HG02885 (cell line): Measurements from ENCODE around the gene MYRIP.
"Not testable (repeated sequence)": the region's sequence is repeated elsewhere in the genome, so short reads cannot be mapped to it uniquely, and the experiment has no call there.

Experiments
- ATAC-seq: cut with Tn5 transposase; IDR thresholded peaks from one replicate; pipeline ENCODE4 v1.9.1; 2021; ENCODE audit warnings: mild to moderate bottlenecking; ENCODE audit not compliant: unreplicated experiment, poor library complexity

Gene MYRIP

GRCh38 chr3:40109641-40110490 is 300.5 kb downstream of the MYRIP start:
- no peak for ATAC-seq

- no peak for ATAC-seq
Measured at GRCh38 chr3:40116478-40117177, 307.2 kb downstream of the MYRIP start.

- ATAC-seq, result no peak
Measured at GRCh38 chr3:40118091-40118490, 308.7 kb downstream of the MYRIP start.

- ATAC-seq, result no peak
Measured at GRCh38 chr3:40120067-40120692, 310.8 kb downstream of the MYRIP start.

DNA sequence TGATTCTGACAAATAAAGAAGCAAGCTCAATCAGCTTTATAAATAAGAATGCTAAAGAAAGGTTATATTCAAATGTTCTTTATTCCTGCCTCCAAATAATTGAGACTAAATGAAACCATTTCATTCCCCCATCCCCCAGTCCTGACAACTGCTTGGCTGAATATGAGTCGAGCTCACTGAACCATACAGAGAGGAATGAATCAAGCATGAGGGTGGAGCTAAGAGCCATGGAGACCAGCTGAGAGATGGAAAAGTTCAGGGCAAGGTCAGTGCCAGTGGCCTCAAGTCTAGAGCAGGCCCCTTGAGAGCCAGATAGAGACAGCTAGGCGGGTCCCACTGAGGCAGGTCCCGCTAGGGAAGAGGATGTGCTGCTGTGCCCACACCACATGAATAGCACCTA is 311.4 kb downstream of the MYRIP start:
- no peak for ATAC-seq

DNA sequence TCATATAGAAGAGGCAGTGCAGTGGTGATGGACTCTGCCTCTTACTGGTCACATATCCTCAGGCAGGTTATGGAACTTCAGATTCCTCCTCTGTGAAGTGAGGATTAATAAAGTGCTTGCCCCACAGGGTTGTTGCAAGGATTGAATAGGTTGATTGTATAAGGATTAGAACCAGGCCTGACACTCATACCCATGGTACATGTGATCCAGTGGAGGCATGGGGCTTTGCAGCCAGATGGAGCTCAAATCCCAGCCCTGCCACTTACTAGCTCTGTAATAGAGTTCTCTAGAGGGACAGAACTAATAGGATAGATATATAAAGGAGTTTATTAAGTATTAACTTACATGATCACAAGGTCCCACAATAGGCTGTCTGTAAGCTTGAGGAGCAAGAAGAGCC is 315.5 kb downstream of the MYRIP start:
- ATAC-seq, result no peak

- ATAC-seq, result no peak
Measured at GRCh38 chr3:40128166-40128565, 318.8 kb downstream of the MYRIP start.

DNA sequence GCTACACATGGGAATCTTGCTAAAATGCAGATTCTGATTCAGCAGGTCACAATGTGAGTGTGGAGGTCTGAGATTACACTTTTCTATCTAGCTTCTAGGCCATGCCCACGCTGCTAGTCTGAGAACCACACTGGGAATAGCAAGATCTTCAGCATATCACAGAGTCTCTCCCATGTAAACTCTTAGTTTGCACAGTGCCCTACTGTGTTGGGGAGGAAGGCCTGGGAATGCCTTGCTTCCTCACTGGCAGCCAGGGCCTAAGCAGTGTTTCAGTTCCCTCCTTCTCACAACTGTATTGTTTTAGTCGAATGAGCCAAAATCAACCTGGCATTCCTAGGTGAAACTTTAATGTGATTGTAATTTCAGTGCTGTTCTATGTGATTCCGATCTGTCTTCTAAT is 320.1 kb downstream of the MYRIP start:
- ATAC-seq, result no peak

GRCh38 chr3:40129981-40130380 is 320.6 kb downstream of the MYRIP start:
- ATAC-seq, result no peak

- ATAC-seq, result no peak
Measured at GRCh38 chr3:40130721-40131120, 321.3 kb downstream of the MYRIP start.

GRCh38 chr3:40133886-40134575 is 324.6 kb downstream of the MYRIP start:
- ATAC-seq, result not testable (repeated sequence)

DNA sequence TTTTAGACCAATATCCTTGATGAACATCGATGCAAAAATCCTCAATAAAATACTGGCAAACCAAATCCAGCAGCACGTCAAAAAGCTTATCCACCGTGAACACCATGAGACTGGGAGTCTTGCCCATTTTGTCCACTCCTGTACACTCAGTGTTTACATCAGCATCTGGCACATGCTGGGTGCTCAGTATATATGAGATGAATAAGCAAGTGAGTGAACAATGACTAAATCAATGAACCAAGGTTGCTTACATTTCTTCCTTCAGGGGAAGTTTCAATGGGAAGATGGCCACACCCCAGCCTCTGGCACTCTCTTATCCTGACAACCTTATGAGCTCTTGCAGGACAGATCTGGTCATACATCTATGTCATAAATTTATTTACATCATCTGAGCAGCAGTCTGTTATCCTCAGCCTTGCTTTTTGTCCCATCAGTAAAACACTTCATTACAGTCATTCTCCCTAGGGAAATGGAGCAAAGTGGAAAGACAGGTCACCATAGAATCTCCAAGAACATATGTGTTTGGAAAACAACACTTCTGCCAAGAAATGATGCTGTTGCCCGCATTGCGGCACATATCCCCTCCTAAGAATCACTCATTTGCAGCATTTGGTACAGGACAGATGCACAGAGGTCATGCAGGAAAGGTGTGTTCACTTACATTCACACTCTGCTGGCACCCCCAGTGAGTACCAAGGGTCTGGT is 328.3 kb downstream of the MYRIP start:
- no peak for ATAC-seq

GRCh38 chr3:40143283-40144090 is 334.1 kb downstream of the MYRIP start:
- no peak for ATAC-seq

DNA sequence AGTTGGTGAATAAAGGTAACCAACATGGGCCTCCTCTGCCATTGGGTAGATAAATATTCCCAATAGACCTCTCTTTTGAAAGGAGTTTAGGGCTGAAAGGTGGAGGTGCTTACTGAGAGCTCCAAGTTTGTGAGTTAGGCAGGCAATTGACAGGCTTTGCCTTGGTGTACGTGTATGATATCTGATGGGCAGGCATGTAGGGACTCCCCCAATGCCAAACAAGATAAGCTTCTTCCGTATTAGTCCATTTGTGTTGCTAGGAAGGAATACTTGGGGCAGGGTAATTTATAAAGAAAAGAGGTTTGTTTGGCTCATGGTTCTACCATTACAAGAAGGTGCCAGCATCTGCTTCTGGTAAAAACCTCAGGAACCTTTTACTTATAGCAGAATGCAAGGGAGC is 339.4 kb downstream of the MYRIP start:
- no peak for ATAC-seq

- ATAC-seq, result no peak
Measured at GRCh38 chr3:40152482-40153133, 343.2 kb downstream of the MYRIP start.

- ATAC-seq, result no peak
Measured at GRCh38 chr3:40160933-40161332, 351.5 kb downstream of the MYRIP start.

DNA sequence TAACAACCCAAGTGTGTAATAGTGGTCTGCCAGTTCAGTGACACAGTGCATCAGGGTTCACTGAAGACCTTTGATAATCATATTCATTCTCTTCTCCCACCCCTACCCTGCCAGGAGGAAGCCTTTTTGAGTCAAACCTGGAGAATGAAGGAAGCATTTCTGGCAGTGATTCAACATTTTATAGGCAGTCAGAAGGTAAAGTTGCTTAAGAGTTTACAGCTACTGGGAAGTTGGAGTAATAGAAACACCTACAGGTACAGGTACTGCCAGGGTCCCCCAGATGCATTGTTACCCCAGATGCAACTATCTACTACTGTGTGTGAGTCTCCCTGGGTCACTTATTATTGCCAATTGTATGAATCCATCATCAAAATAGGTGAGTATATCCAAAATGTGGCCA is 353.2 kb downstream of the MYRIP start:
- no peak for ATAC-seq

GRCh38 chr3:40166997-40167396 is 357.6 kb downstream of the MYRIP start:
- ATAC-seq, result no peak

- ATAC-seq, result no peak
Measured at GRCh38 chr3:40167958-40168357, 358.5 kb downstream of the MYRIP start.
